ENCODE results near the gene HBE1.

Gene HBE1

GRCh38 chr11:5232176-5232575 is 37.6 kb downstream of the HBE1 start:
- DNase-seq = no peak

GRCh38 chr11:5231111-5231510 is 38.6 kb downstream of the HBE1 start:
- DNase-seq = no peak

- no peak for DNase-seq
These were observed 39.5 kb downstream of the HBE1 start for GRCh38 chr11:5230266-5230665.

GRCh38 chr11:5229796-5230195 is 39.9 kb downstream of the HBE1 start:
- DNase-seq = no peak

- DNase-seq = no peak
These were observed 40.4 kb downstream of the HBE1 start for GRCh38 chr11:5229356-5229755.

GRCh38 chr11:5228124-5228523 is 41.6 kb downstream of the HBE1 start:
- DNase-seq = no peak

GRCh38 chr11:5227681-5228080 is 42.1 kb downstream of the HBE1 start:
- DNase-seq = no peak

GRCh38 chr11:5226732-5227310 is 42.9 kb downstream of the HBE1 start, which contains the start of gene HBB:
Gene HBB, minus strand, starts transcription at chr11:5227071. Its CDS starts 50 bp downstream, at chr11:5227021.
- no peak for DNase-seq

DNA sequence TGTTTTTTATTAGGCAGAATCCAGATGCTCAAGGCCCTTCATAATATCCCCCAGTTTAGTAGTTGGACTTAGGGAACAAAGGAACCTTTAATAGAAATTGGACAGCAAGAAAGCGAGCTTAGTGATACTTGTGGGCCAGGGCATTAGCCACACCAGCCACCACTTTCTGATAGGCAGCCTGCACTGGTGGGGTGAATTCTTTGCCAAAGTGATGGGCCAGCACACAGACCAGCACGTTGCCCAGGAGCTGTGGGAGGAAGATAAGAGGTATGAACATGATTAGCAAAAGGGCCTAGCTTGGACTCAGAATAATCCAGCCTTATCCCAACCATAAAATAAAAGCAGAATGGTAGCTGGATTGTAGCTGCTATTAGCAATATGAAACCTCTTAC is 44.3 kb downstream of the HBE1 start:
- DNase-seq = no peak

DNA sequence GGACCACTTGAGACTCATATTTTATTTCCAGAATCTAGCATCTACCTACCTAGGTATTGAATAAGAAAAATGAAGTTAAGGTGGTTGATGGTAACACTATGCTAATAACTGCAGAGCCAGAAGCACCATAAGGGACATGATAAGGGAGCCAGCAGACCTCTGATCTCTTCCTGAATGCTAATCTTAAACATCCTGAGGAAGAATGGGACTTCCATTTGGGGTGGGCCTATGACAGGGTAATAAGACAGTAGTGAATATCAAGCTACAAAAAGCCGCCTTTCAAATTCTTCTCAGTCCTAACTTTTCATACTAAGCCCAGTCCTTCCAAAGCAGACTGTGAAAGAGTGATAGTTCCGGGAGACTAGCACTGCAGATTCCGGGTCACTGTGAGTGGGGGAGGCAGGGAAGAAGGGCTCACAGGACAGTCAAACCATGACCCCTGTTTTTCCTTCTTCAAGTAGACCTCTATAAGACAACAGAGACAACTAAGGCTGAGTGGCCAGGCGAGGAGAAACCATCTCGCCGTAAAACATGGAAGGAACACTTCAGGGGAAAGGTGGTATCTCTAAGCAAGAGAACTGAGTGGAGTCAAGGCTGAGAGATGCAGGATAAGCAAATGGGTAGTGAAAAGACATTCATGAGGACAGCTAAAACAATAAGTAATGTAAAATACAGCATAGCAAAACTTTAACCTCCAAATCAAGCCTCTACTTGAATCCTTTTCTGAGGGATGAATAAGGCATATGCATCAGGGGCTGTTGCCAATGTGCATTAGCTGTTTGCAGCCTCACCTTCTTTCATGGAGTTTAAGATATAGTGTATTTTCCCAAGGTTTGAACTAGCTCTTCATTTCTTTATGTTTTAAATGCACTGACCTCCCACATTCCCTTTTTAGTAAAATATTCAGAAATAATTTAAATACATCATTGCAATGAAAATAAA is 44.9 kb downstream of the HBE1 start:
- no peak for DNase-seq

- no peak for DNase-seq
These were observed 46.1 kb downstream of the HBE1 start for GRCh38 chr11:5223686-5224085.

DNA sequence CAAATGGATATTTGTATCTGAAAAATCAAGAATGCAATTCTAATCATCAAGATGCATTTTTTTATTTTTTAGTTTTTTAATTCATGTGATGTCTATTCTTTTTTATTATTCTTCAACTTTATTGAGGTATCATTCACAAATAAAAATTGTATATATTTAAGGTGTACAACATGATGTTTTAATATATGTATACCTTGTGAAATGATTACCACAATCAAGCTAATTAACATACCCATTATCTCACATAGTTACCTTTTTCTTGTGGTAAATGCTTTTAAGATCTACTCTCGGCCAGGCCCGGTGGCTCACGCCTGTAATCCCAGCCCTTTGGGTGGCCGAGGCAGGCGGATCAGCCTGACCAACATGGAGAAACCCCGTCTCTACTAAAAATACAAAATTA is 46.6 kb downstream of the HBE1 start:
- no peak for DNase-seq
